Endothelial cell of umbilical vein (primary cell): ENCODE data around the gene C1RL. TPM values are rescaled to one million over a fixed set of nuclear protein-coding genes. Genes with fewer than 3 reads are reported as not detected.

Source experiments
- BruUV-seq: library from RNA; stranded (reverse); fragments of 400-500 nt; replicated peaks from 2 replicates; lab custom pipeline; 2021; lab: Mats Ljungman, UMichigan
- CTCF ChIA-PET: fragments of 300-600, 350-600 bp; sonication (Branson Sonifier 250); formaldehyde crosslinking; loops from one replicate; lab custom pipeline; 2021; ENCODE audit warnings: antibody characterized with exemption, inconsistent platforms; lab: Charles Lee
- POLR2A ChIA-PET: fragments of 300-600, 350-600 bp; sonication (Branson Sonifier 250); formaldehyde crosslinking; loops from one replicate; lab custom pipeline; 2021; ENCODE audit warnings: antibody characterized with exemption, inconsistent platforms; lab: Charles Lee
- DNase-seq: peaks from one replicate; pipeline ENCODE4 v3.0.0-alpha.2; 2011; ENCODE audit warnings: low read depth, low spot score
- FAIRE-seq: peaks from 2 replicates; lab custom pipeline; 2011; peaks lifted over from hg19 to GRCh38; lab: Jason Lieb, UNC
- H2AFZ ChIP-seq: 2 replicates; pipeline ENCODE4 v1.6.0; 2012; ENCODE audit warnings: low read depth, low read length, control low read depth, inconsistent platforms
- H3K27ac ChIP-seq: 2 replicates; pipeline ENCODE4 v1.5.1; 2011; ENCODE audit warnings: low read depth, mild to moderate bottlenecking, control low read depth, low read length, moderate library complexity; ENCODE audit not compliant: insufficient read depth
- H3K27me3 ChIP-seq, 2 experiments: 2 replicates each; pipeline versions ENCODE4 v1.6.0 to v1.6.1; 2011; ENCODE audit warnings: low read length in 2 of 2, mixed read lengths in 1 of 2; ENCODE audit not compliant: control insufficient read depth in 2 of 2, insufficient read depth in 2 of 2
- H3K36me3 ChIP-seq, 2 experiments: 2 replicates in 1 of 2; 3 replicates in 1 of 2; pipeline ENCODE4 v1.5.1; 2011; ENCODE audit warnings: low read length in 2 of 2, mild to moderate bottlenecking in 1 of 2, moderate library complexity in 1 of 2; ENCODE audit not compliant: control insufficient read depth in 2 of 2, insufficient read depth in 2 of 2; ENCODE audit errors: extremely low read depth in 1 of 2
- H3K4me1 ChIP-seq: 3 replicates; pipeline ENCODE4 v1.5.1; 2011; ENCODE audit warnings: mild to moderate bottlenecking, low read length; ENCODE audit not compliant: control insufficient read depth, insufficient read depth; ENCODE audit errors: extremely low read depth
- H3K4me2 ChIP-seq: 2 replicates; pipeline ENCODE4 v1.6.1; 2011; ENCODE audit warnings: low read length, control low read depth, mixed read lengths; ENCODE audit not compliant: insufficient read depth
- H3K4me3 ChIP-seq, 3 experiments: fragments of 200-600 bp in 1 of 3; sonication (generic), shearing (Covaris generic) in 1 of 3; replicated peaks in 1 of 3; 2 replicates each; pipeline ENCODE4 v1.5.1; 2011 to 2016; ENCODE audit warnings: control low read depth in 3 of 3, low read length in 3 of 3, mild to moderate bottlenecking in 2 of 3, inconsistent platforms in 1 of 3, low read depth in 1 of 3, moderate library complexity in 1 of 3; ENCODE audit not compliant: insufficient read depth in 1 of 3
- H3K79me2 ChIP-seq: 2 replicates; pipeline ENCODE4 v1.6.0; 2012; ENCODE audit warnings: low read length, inconsistent platforms; ENCODE audit not compliant: control insufficient read depth, insufficient read depth
- H3K9ac ChIP-seq: replicated peaks from 2 replicates; pipeline ENCODE3; 2011; ENCODE audit warnings: low read length, control low read depth; ENCODE audit not compliant: insufficient read depth; ENCODE audit errors: extremely low read depth
- H3K9me1 ChIP-seq: replicated peaks from 3 replicates; pipeline ENCODE4 v1.6.0; 2011; ENCODE audit warnings: mild to moderate bottlenecking, low read length; ENCODE audit not compliant: control insufficient read depth, insufficient read depth; ENCODE audit errors: extremely low read depth
- H3K9me3 ChIP-seq: replicated peaks from 2 replicates; pipeline ENCODE4 v1.5.1; 2012; ENCODE audit warnings: low read length, inconsistent platforms; ENCODE audit not compliant: control insufficient read depth, insufficient read depth
- H4K20me1 ChIP-seq: replicated peaks from 2 replicates; pipeline ENCODE3; 2011; ENCODE audit warnings: mild to moderate bottlenecking, low read length; ENCODE audit not compliant: control insufficient read depth, insufficient read depth; ENCODE audit errors: extremely low read depth
- CTCF ChIP-seq, 2 donors: IDR thresholded peaks; 1 replicate in 1 of 2; 2 replicates in 1 of 2; pipeline ENCODE4 v1.5.1; 2011; ENCODE audit warnings: low read length in 2 of 2, mild to moderate bottlenecking in 2 of 2, moderate library complexity in 2 of 2, control low read depth in 1 of 2, inconsistent platforms in 1 of 2, low read depth in 1 of 2; ENCODE audit not compliant: insufficient read depth in 1 of 2; ENCODE audit errors: extremely low read depth in 1 of 2
- EZH2 ChIP-seq: IDR thresholded peaks from 2 replicates; pipeline ENCODE4 v1.6.1; 2012; ENCODE audit warnings: borderline replicate concordance, low read depth, mild to moderate bottlenecking, moderate library complexity, low read length, inconsistent platforms; ENCODE audit not compliant: severe bottlenecking
- FOS ChIP-seq: IDR thresholded peaks from 2 replicates; pipeline ENCODE4 v1.6.1; 2011; ENCODE audit warnings: mild to moderate bottlenecking, low read length, moderate library complexity, borderline replicate concordance; ENCODE audit not compliant: insufficient read depth
- GATA2 ChIP-seq: IDR thresholded peaks from 2 replicates; pipeline ENCODE4 v1.7.0; 2011; ENCODE audit warnings: low read depth, mild to moderate bottlenecking, moderate library complexity, mixed read lengths, low read length; ENCODE audit not compliant: insufficient read length, insufficient read depth
- JUN ChIP-seq: IDR thresholded peaks from 2 replicates; pipeline ENCODE4 v1.6.1; 2011; ENCODE audit warnings: borderline replicate concordance, low read depth; ENCODE audit not compliant: insufficient read length, insufficient read depth
- MAX ChIP-seq: IDR thresholded peaks from 2 replicates; pipeline ENCODE4 v1.6.1; 2011; ENCODE audit not compliant: insufficient read depth, insufficient read length
- MYC ChIP-seq: IDR thresholded peaks from one replicate; pipeline ENCODE4 v1.6.1; 2011; ENCODE audit warnings: mild to moderate bottlenecking, low read depth, low read length
- POLR2A ChIP-seq: IDR thresholded peaks from 2 replicates; pipeline ENCODE4 v1.6.1; 2012; ENCODE audit warnings: low read depth, mild to moderate bottlenecking, control low read depth, low read length
- POLR2AphosphoS5 ChIP-seq: IDR thresholded peaks from 2 replicates; pipeline ENCODE4 v1.6.1; 2012; ENCODE audit warnings: low read depth, mild to moderate bottlenecking, control low read depth, low read length, moderate library complexity; ENCODE audit not compliant: insufficient read depth
- dilution Hi-C: fragments of 300-500 bp; cut with MboI; formaldehyde crosslinking; loops from one replicate; pipeline ENCODE4 v1.15.0; 2019; ENCODE audit warnings: low sequenced_read_pairs; ENCODE audit not compliant: extremely low pct_ligation_motif_present
- intact Hi-C: fragments of 100-400 bp; cut with micrococcal nuclease; formaldehyde crosslinking; loops from one replicate; pipeline ENCODE4 v1.10.0; 2022
- polyA plus RNA-seq, 4 experiments: library from polyadenylated mRNA; depleted of rRNA in 3 of 4; stranded (reverse) in 3 of 4; unstranded in 1 of 4; fragments of >200 nt; gene quantifications; 2 replicates each; pipeline versions ENCODE4 v1.2.1 to v1.2.3, GENCODE V29; 2011 to 2012; ENCODE audit warnings: missing spikeins in 1 of 4
- total RNA-seq: library from RNA; stranded (reverse); gene quantifications from 2 replicates; pipeline ENCODE4 v1.2.3, GENCODE V29; 2021

The C1RL gene
- total and polyA plus RNA-seq, 2 donors (not counting 3 experiments of a cell fraction or from before 2014, with no cell fraction given), result 20.9 to 25.0 TPM

- ChIA-PET POLR2A (no interaction called here), CTCF (interaction anchor here (1.3 kb wide), 1 partner anchor 16 kb away, joined by 3 read pairs; no protein-coding TSS in a partner anchor)
- no peak overlapping the region for H3K27ac ChIP-seq
- DNase-seq (no peak), FAIRE-seq (no peak)
- dilution Hi-C loops, result no loop called here
- no peak overlapping the region for H3K4me3 ChIP-seq
- no peaks in the 10 kb centered on the region for H3K79me2 ChIP-seq
- TF ChIP-seq MAX (no peak), POLR2A (no peak), CTCF (IDR thresholded peaks at IDR 0.05; ENCODE audit: extremely low read depth in 1 of 2, insufficient read depth in 1 of 2, low read depth in 1 of 2, low read length in 2 of 2) (no peak), MYC (no peak), FOS (no peak), EZH2 (no peak), POLR2AphosphoS5 (no peak), GATA2 (no peak), JUN (no peak)
- H4K20me1 ChIP-seq, result no peaks in the 10 kb centered on the region
- no peak overlapping the region for H3K4me2 ChIP-seq
- no peaks in the 10 kb centered on the region for H3K9me3 ChIP-seq
- H3K9ac ChIP-seq, result no peak overlapping the region
- peaks cover 4% of the 10 kb centered on the region for H3K4me1 ChIP-seq
- H2AFZ ChIP-seq, result no peak overlapping the region
- no peaks in the 10 kb centered on the region for H3K9me1 ChIP-seq
- H3K27me3 ChIP-seq, result no peaks in the 10 kb centered on the region
- peaks cover 0 to 1% of the 10 kb centered on the region in 2 experiments for H3K36me3 ChIP-seq
- intact Hi-C loops, result no loop called here
- no TSS peak for BruUV-seq
Measured at GRCh38 chr12:7096979-7097378, 12.0 kb downstream of the C1RL start.
